CD14-positive monocyte (primary cell): ENCODE data around the gene KLC1. TPM values are rescaled to one million over a fixed set of nuclear protein-coding genes. Genes with fewer than 3 reads are reported as not detected.
A peak's percentile ranks its signal among the peaks of the same experiment; 100 is the strongest.

ENCODE experiments used
- DNase-seq, 3 donors: peaks; one replicate each; pipeline ENCODE4 v3.0.0-alpha.2; 2011 to 2022
- H2AFZ ChIP-seq: 2 replicates; pipeline ENCODE4 v1.6.0; 2012; ENCODE audit warnings: mild to moderate bottlenecking, low read depth, low read length, inconsistent platforms; ENCODE audit not compliant: insufficient read depth, poor library complexity, severe bottlenecking
- H3K27ac ChIP-seq, 2 donors: 1 replicate in 1 of 2; 2 replicates in 1 of 2; pipeline ENCODE4 v1.5.1; 2012 to 2013; ENCODE audit warnings: low read length in 2 of 2, control low read depth in 1 of 2, inconsistent platforms in 1 of 2, low read depth in 1 of 2, mild to moderate bottlenecking in 1 of 2
- H3K27me3 ChIP-seq, 2 donors: one replicate each; pipeline versions ENCODE4 v1.6.0 to v1.6.1; 2011 to 2013; ENCODE audit warnings: low read length in 2 of 2; ENCODE audit not compliant: control insufficient read depth in 2 of 2, insufficient read depth in 2 of 2
- H3K36me3 ChIP-seq, 2 donors: replicated peaks in 1 of 2; 1 replicate in 1 of 2; 2 replicates in 1 of 2; pipeline versions ENCODE4 v1.5.1 to v1.6.1; 2012 to 2013; ENCODE audit warnings: low read length in 2 of 2, control low read depth in 1 of 2, inconsistent platforms in 1 of 2, mild to moderate bottlenecking in 1 of 2; ENCODE audit not compliant: insufficient read depth in 2 of 2, control insufficient read depth in 1 of 2
- H3K4me1 ChIP-seq, 2 donors: 1 replicate in 1 of 2; 2 replicates in 1 of 2; pipeline versions ENCODE4 v1.5.1 to v1.6.1; 2012 to 2013; ENCODE audit warnings: low read length in 2 of 2, control low read depth in 1 of 2, inconsistent platforms in 1 of 2, mild to moderate bottlenecking in 1 of 2, moderate library complexity in 1 of 2; ENCODE audit not compliant: insufficient read depth in 2 of 2, control insufficient read depth in 1 of 2
- H3K4me2 ChIP-seq: replicated peaks from 2 replicates; pipeline ENCODE3; 2012; ENCODE audit warnings: low read length, moderate library complexity, mild to moderate bottlenecking; ENCODE audit not compliant: poor library complexity, severe bottlenecking; ENCODE audit errors: extremely low read depth
- H3K4me3 ChIP-seq, 3 experiments: fragments of 200-600 bp in 1 of 3; sonication (generic) in 1 of 3; replicated peaks in 1 of 3; 1 replicate in 2 of 3; 2 replicates in 1 of 3; pipeline ENCODE4 v1.5.1; 2011 to 2013; ENCODE audit warnings: low read length in 3 of 3, mild to moderate bottlenecking in 3 of 3, control low read depth in 2 of 3, low read depth in 2 of 3, inconsistent platforms in 1 of 3, moderate library complexity in 1 of 3
- H3K79me2 ChIP-seq: 2 replicates; pipeline ENCODE4 v1.6.0; 2012; ENCODE audit warnings: mild to moderate bottlenecking, control low read depth, inconsistent platforms, low read length, moderate library complexity; ENCODE audit not compliant: insufficient read depth
- H3K9ac ChIP-seq: 2 replicates; pipeline ENCODE4 v1.6.0; 2017; ENCODE audit warnings: low read length, mild to moderate bottlenecking; ENCODE audit not compliant: insufficient read depth, poor library complexity, severe bottlenecking
- H3K9me3 ChIP-seq, 2 donors: replicated peaks in 1 of 2; 1 replicate in 1 of 2; 2 replicates in 1 of 2; pipeline versions ENCODE4 v1.5.1 to v1.6.1; 2012 to 2013; ENCODE audit warnings: low read length in 2 of 2, control low read depth in 1 of 2; ENCODE audit not compliant: control insufficient read depth in 1 of 2, insufficient read depth in 1 of 2
- H4K20me1 ChIP-seq: 2 replicates; pipeline ENCODE4 v1.6.0; 2012; ENCODE audit warnings: mild to moderate bottlenecking, low read length, control low read depth, moderate library complexity; ENCODE audit not compliant: insufficient read depth
- H3K27ac Mint-ChIP-seq, 7 donors: one replicate each; pipeline ENCODE4 v1.8.0; 2020; ENCODE audit warnings: mild to moderate bottlenecking in 7 of 7, mixed read lengths in 7 of 7, moderate library complexity in 6 of 7, inconsistent platforms in 2 of 7
- H3K27me3 Mint-ChIP-seq, 3 donors: one replicate each; pipeline ENCODE4 v1.8.0; 2021 to 2022; ENCODE audit warnings: low read depth in 3 of 3, mild to moderate bottlenecking in 3 of 3, mixed read lengths in 3 of 3, moderate library complexity in 3 of 3, inconsistent platforms in 1 of 3
- H3K36me3 Mint-ChIP-seq, 2 donors: one replicate each; pipeline ENCODE4 v1.8.0; 2020; ENCODE audit warnings: mixed read lengths in 2 of 2, inconsistent platforms in 1 of 2, mild to moderate bottlenecking in 1 of 2
- H3K4me1 Mint-ChIP-seq: one replicate; pipeline ENCODE4 v1.8.0; 2020; ENCODE audit warnings: mild to moderate bottlenecking, mixed read lengths
- H3K4me3 Mint-ChIP-seq, 2 donors: one replicate each; pipeline ENCODE4 v1.8.0; 2020; ENCODE audit warnings: mild to moderate bottlenecking in 2 of 2, mixed read lengths in 2 of 2, moderate library complexity in 1 of 2
- H3K9me3 Mint-ChIP-seq, 7 donors: one replicate each; pipeline ENCODE4 v1.8.0; 2020 to 2022; ENCODE audit warnings: mixed read lengths in 7 of 7, mild to moderate bottlenecking in 6 of 7, moderate library complexity in 6 of 7, inconsistent platforms in 2 of 7
- CTCF ChIP-seq: fragments of 200-600 bp; IDR thresholded peaks from one replicate; pipeline ENCODE4 v1.8.0; 2022; ENCODE audit warnings: antibody characterized with exemption, mild to moderate bottlenecking
- WGBS: methylation state at CpG from one replicate; pipeline ENCODE4 v1.1.5; 2013; ENCODE audit warnings: missing lambda C conversion rate; ENCODE audit not compliant: insufficient coverage; 5-methylcytosine and 5-hydroxymethylcytosine counted together
- intact Hi-C, 2 donors: fragments of 100-400 bp; cut with micrococcal nuclease; formaldehyde crosslinking; loops; one replicate each; pipeline versions ENCODE4 v1.15.0 to v1.15.1; 2023
- polyA plus RNA-seq, 3 donors: library from polyadenylated mRNA; depleted of rRNA in 1 of 3; unstranded in 2 of 3; stranded (reverse) in 1 of 3; fragments of 300-500 nt in 2 of 3; fragments of >200 nt in 1 of 3; fragmentation: Illumina TruSeq in 2 of 3; gene quantifications; 1 replicate in 2 of 3; 2 replicates in 1 of 3; pipeline ENCODE4 v1.2.3, GENCODE V29; 2012 to 2021

The KLC1 gene
- polyA plus RNA-seq, 3 donors, result 41.5 to 108 (median 46.6) TPM

DNA sequence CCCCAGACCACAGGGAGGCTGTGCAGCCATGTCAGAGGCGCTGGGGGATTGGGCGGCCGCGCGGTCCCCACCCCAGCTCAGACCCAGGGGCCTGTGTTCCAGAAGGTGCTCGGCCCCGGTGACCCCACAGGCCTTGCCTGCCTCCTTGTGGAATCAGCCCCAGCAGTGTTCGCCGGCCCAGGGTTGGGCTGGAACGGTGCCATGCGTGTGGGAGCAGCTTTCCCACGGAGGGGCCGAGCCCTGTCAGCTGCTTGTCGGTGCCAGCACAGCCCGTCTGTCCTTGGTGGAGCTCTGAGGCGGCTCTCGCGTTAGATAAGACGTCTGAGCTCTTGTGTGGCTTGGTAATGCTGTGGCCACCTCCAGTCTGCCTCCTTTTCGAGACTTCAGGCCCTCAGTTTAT lies 95.1 kb downstream of the KLC1 start:
- Mint-ChIP-seq H3K4me3 (no peak overlapping the region), H3K27ac (no peak overlapping the region), H3K36me3 (peaks cover 9 to 24% of the 10 kb centered on the region in 2 donors), H3K27me3 (peaks cover 0 to 2% (median 0%) of the 10 kb centered on the region in 3 donors), H3K4me1 (no peaks in the 10 kb centered on the region), H3K9me3 (no peaks in the 10 kb centered on the region)
- TF ChIP-seq CTCF, result no peak
- no peak for DNase-seq
- no peak overlapping the region for H3K9ac ChIP-seq
- H3K27ac ChIP-seq, result no peak overlapping the region
- H3K36me3 ChIP-seq, result peaks cover 19 to 31% of the 10 kb centered on the region in 2 donors
- H4K20me1 ChIP-seq, result peaks cover 36% of the 10 kb centered on the region
- H3K79me2 ChIP-seq, result peaks cover 6% of the 10 kb centered on the region
- H3K27me3 ChIP-seq, result no peaks in the 10 kb centered on the region
- H3K4me2 ChIP-seq, result no peak overlapping the region
- intact Hi-C loops, result no loop called here
- H3K9me3 ChIP-seq, result no peaks in the 10 kb centered on the region
- no peak overlapping the region for H3K4me3 ChIP-seq
- WGBS, result 80% methylated on average over 15 of the region's 20 CpGs
- no peaks in the 10 kb centered on the region for H3K4me1 ChIP-seq
- H2AFZ ChIP-seq, result no peak overlapping the region

DNA sequence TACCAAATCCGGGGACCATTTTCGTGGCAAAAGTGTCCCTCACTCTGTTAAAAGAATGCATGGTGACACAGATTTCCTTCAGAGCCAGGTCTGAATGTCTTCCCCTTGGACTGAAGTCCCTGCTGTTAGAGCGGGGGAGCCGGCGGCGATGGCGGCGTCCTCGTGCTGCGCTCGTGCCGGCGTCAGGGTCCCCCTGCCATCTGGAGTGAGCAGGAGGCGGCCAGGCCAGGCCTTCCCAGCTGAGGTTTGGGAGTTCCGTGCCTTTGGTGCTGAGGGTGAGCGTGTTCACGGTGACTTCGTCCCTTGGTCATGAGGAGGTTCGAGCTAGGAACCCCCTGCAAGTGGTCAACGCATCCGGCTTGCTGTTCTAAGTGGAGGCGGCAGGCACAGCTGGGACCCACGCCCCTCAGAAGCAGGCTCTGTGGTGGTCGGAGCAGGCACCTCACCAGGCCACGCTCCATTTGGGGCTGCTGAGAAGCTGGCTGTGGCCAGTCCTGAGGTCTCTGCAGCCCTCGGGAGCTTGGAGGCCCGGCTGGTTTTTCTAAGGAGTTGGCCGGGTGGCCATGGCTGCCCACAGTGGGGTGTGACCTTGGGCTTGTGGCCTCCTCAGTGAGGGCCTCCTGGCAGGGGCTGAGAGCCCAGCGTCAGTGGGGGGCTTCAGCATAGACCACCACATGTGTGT lies 96.1 kb downstream of the KLC1 start:
- Histone ChIP-seq H3K79me2 (peaks cover under 1% of the 10 kb centered on the region), H3K27me3 (no peaks in the 10 kb centered on the region), H3K36me3 (peaks cover 30 to 41% of the 10 kb centered on the region in 2 donors), H3K9ac (no peak overlapping the region), H4K20me1 (peaks cover 28% of the 10 kb centered on the region), H3K27ac (no peak overlapping the region), H3K9me3 (no peaks in the 10 kb centered on the region), H3K4me3 (no peak overlapping the region), H2AFZ (no peak overlapping the region), H3K4me1 (no peaks in the 10 kb centered on the region), H3K4me2 (no peak overlapping the region)
- WGBS, result 98% methylated on average over 28 of the region's 29 CpGs
- Mint-ChIP-seq H3K4me3 (no peak overlapping the region), H3K36me3 (peaks cover 18 to 34% of the 10 kb centered on the region in 2 donors), H3K27me3 (peaks cover 0 to 2% (median 0%) of the 10 kb centered on the region in 3 donors), H3K4me1 (no peaks in the 10 kb centered on the region), H3K27ac (peak overlapping the region in 1 of 7 donors; percentile 62), H3K9me3 (no peaks in the 10 kb centered on the region)
- intact Hi-C loops, result no loop called here
- no peak for TF ChIP-seq CTCF
- DNase-seq, result no peak
